Suprapubic skin (tissue), 3 donors: ENCODE data around the gene LAIR2.

ENCODE experiments used
- EP300 ChIP-seq: sonication (generic); formaldehyde crosslinking; IDR thresholded peaks from one replicate; pipeline ENCODE4 v1.6.1; 2017; ENCODE audit warnings: antibody characterized with exemption
- POLR2A ChIP-seq, 2 donors: fragments of 450-650 bp; IDR thresholded peaks; one replicate each; pipeline ENCODE4 v1.6.1; 2017; ENCODE audit warnings: antibody characterized with exemption in 2 of 2, mild to moderate bottlenecking in 2 of 2, moderate library complexity in 2 of 2
- TF ChIP-seq, protein P1 (sequence below), 2 donors: fragments of 200-600 bp in 1 of 2; fragments of 450-650 bp in 1 of 2; sonication (generic) in 1 of 2; IDR thresholded peaks; one replicate each; pipeline ENCODE4 v1.5.1; 2016 to 2019; ENCODE audit warnings: antibody characterized with exemption in 2 of 2, mild to moderate bottlenecking in 1 of 2, moderate library complexity in 1 of 2

DNA sequence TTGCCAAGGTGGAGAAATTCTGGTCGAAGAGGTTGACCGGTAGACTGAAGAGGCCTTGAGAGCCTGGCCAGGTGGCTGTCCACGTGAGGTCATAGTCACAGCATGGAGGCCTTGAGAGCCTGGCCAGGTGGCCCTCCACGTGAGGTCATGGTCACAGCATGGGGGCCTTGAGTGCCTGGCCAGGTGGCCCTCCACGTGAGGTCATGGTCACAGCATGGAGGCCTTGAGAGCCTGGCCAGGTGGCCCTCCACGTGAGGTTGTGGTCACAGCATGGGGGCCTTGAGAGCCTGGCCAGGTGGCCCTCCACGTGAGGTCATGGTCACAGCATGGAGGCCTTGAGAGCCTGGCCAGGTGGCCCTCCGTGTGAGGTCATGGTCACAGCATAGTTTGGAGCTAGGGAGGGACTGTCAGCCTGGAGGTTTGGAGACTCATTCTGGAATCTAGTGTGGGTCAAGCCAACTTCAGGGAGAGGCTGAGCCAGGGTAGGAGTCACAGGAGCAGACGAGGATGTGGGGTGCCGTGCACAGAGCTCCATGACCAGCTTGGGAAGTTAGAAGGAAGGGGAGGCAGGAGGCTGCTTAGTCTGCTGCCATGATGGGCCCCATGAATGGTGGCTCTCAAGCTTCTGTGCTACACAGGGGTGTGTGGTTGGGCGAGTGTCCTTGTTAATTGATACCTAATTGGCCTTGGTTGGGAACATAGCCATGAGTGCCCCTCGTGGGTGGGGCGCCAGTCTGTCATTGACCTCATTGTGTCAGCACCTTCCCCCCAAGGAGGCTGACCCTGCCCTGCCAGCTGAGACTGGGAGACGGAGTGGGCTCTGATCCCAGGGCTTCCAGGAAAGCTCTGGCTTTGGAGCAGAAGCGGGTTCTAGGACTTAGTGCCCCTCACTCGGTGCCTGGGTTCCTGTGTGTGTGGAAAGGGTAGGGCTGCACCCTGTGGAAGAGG, 43.1 kb upstream of the LAIR2 start:
- no peak for TF ChIP-seq EP300
- TF ChIP-seq, protein P1, sequence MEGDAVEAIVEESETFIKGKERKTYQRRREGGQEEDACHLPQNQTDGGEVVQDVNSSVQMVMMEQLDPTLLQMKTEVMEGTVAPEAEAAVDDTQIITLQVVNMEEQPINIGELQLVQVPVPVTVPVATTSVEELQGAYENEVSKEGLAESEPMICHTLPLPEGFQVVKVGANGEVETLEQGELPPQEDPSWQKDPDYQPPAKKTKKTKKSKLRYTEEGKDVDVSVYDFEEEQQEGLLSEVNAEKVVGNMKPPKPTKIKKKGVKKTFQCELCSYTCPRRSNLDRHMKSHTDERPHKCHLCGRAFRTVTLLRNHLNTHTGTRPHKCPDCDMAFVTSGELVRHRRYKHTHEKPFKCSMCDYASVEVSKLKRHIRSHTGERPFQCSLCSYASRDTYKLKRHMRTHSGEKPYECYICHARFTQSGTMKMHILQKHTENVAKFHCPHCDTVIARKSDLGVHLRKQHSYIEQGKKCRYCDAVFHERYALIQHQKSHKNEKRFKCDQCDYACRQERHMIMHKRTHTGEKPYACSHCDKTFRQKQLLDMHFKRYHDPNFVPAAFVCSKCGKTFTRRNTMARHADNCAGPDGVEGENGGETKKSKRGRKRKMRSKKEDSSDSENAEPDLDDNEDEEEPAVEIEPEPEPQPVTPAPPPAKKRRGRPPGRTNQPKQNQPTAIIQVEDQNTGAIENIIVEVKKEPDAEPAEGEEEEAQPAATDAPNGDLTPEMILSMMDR (IDR thresholded peaks at IDR 0.05) = no peak
- TF ChIP-seq POLR2A (IDR thresholded peaks at IDR 0.05) = no peak
